Activated CD8-positive, alpha-beta memory T cell treated with anti-CD3 and anti-CD28 coated beads, Interleukin-2, amount 10 ng/mL, durations not matched to agents 7 days and 5 days (primary cell): ENCODE measurements around the gene RPL37A. TPM values are rescaled to one million over a fixed set of nuclear protein-coding genes. Genes with fewer than 3 reads are reported as not detected.

Experiments used
- ATAC-seq: fragments of 150-1000 bp; cut with Tn5 transposase; one replicate; pipeline ENCODE4 v1.10.0; 2021; ENCODE audit warnings: moderate library complexity
- CTCF ChIA-PET: fragments of 350-600 bp; sonication (Branson Sonifier 250); formaldehyde crosslinking; loops from one replicate; lab custom pipeline; 2021; ENCODE audit warnings: antibody characterized with exemption; lab: Charles Lee
- DNase-seq: peaks from one replicate; pipeline ENCODE4 v3.0.0-alpha.2; 2020
- H3K27ac Mint-ChIP-seq: one replicate; pipeline ENCODE4 v1.8.0; 2021; ENCODE audit warnings: mild to moderate bottlenecking, mixed read lengths
- H3K27me3 Mint-ChIP-seq: one replicate; pipeline ENCODE4 v1.8.0; 2021; ENCODE audit warnings: mixed read lengths
- H3K36me3 Mint-ChIP-seq: one replicate; pipeline ENCODE4 v1.8.0; 2021; ENCODE audit warnings: mild to moderate bottlenecking, mixed read lengths
- H3K4me1 Mint-ChIP-seq: one replicate; pipeline ENCODE4 v1.8.0; 2021; ENCODE audit warnings: mixed read lengths
- H3K4me3 Mint-ChIP-seq: one replicate; pipeline ENCODE4 v1.8.0; 2021; ENCODE audit warnings: mild to moderate bottlenecking, moderate library complexity, mixed read lengths
- H3K9me3 Mint-ChIP-seq: one replicate; pipeline ENCODE4 v1.8.0; 2022; ENCODE audit warnings: low read depth, mixed read lengths
- total RNA-seq, 2 experiments: library from RNA; stranded (reverse); gene quantifications; one replicate each; pipeline ENCODE4 v1.2.3, GENCODE V29; 2021

The RPL37A gene
- total RNA-seq, 2 experiments from 2014 or later, result 2,001 to 2,301 TPM

DNA sequence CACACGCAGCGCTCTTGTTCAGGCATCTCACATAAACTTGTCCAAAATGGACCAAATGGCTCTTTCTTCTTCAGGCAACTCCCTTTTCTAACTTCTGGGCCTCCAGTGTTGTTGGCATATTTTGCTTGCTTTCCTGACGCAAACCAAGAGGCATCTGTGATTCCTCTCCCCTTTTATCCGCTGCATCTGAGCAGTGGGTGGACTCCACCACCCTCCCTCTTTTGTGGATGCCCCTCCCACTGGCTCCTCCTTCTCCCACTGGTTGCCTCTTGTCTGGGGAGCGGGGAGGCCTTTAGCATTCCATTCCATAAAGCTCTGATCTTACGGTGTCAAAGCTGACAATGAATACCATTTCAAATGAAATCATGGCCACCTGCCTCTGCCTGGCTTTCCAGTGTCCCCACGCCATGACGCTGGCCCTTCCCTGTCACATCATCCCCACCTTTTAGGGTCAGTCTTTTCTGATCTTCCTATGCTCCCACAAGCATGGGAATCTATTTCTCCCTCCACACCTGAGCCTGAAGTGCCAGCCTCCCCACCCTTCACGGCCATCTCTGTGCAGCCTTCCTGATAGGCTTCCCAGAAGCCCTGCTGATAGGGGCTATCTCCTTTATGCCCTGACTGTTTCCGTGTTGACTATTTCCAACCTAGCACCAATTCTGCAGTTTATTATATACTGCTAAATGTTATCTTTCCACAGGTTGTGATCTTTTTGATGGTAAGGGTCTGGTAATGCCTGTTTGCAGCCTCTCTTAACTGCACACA lies 51.5 kb downstream of the RPL37A start:
- DNase-seq (no peak), ATAC-seq (no peak)
- H3K9me3 Mint-ChIP-seq, result no peaks in the 10 kb centered on the region
- H3K4me1 Mint-ChIP-seq, result no peaks in the 10 kb centered on the region
- CTCF ChIA-PET, result no interaction called here
- no peak overlapping the region for H3K4me3 Mint-ChIP-seq
- H3K27ac Mint-ChIP-seq, result no peak overlapping the region
- no peaks in the 10 kb centered on the region for H3K36me3 Mint-ChIP-seq
- peaks cover 9% of the 10 kb centered on the region for H3K27me3 Mint-ChIP-seq

DNA sequence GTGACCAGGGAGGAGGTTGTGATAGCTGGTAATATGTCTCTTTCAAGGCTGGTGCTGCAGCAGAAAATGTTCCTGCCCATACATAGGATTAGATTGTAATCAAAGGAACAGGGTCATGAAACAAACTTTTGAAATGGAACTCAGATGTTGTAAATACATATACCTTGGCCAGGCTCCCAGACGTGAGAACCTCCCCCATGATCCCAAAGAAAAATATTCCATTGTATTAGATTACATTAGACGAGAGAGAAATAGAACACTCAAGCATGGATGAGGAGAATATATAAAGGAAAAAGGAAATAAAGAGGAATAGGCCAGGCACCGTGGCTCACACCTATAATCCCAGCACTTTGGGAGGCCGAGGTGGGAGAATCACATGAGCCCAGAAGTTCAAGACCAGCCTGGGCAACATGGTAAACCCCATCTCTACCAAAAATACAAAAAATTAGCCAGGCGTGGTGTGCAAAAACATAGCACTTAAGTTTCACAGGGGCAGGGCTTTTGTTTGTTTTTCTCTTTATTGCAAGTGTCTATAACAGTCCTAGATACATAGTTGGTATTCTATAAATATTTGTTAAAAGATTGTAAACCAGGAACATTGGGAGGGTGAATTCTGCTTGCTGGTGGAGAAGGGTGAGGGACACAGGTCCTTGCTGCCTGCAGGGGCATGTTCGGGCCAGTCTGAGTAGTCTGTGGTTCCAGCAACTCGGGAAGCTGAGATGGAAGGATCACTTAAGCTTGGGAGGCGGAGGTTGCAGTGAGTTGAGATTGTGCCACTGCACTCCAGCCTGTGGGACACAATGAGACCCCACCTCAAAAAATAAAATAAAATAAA lies 52.8 kb downstream of the RPL37A start:
- Mint-ChIP-seq H3K4me1 (no peaks in the 10 kb centered on the region), H3K36me3 (no peaks in the 10 kb centered on the region), H3K4me3 (no peak overlapping the region), H3K27ac (no peak overlapping the region), H3K9me3 (no peaks in the 10 kb centered on the region), H3K27me3 (peaks cover 5% of the 10 kb centered on the region)
- ATAC-seq, result no peak
- CTCF ChIA-PET, result no interaction called here
- DNase-seq, result no peak

DNA sequence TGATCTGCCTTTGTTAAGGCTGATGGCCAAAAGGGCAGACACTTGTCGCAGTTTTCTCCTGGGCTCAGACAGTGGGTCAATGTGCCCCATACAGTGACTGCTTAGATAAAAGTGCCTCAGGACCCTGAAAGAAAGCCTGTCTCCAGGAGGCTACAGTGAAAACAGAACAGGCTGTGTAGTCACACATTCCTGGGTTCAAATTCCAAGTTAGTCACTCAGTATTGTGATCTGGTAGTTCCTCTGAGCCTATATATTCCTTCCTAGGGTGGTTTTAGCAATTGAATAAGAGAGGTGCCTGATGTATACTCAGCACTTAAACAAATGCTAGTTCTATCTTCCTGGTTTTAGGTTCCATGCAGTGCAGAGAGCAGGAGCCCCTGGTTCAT lies 54.4 kb downstream of the RPL37A start:
- DNase-seq (no peak), ATAC-seq (no peak)
- Mint-ChIP-seq H3K27ac (no peak overlapping the region), H3K27me3 (peaks cover 5% of the 10 kb centered on the region), H3K4me3 (no peak overlapping the region), H3K9me3 (no peaks in the 10 kb centered on the region), H3K4me1 (no peaks in the 10 kb centered on the region), H3K36me3 (no peaks in the 10 kb centered on the region)
- CTCF ChIA-PET, result no interaction called here

Other genes with a start within 250 kb of the RPL37A start
- not detected for gene MARCHF4, start 126.4 kb upstream of the RPL37A start, total RNA-seq
- 10 to 100 TPM; 29.6 to 30.7 TPM for gene SMARCAL1, start 86.4 kb upstream of the RPL37A start, total RNA-seq
- gene IGFBP2, start 134.6 kb downstream of the RPL37A start, total RNA-seq, result 1 to 10 TPM in 1 of 2 experiments, under 1 TPM in 1; 0.96 to 3.5 TPM
- gene IGFBP5, start 196.7 kb downstream of the RPL37A start, total RNA-seq, result under 1 TPM in 1 of 2 experiments, not detected in 1; 0.02 TPM